Measurements from ENCODE around the gene PPFIA1. TPM values are rescaled to one million over a fixed set of nuclear protein-coding genes. Genes with fewer than 3 reads are reported as not detected.
"Not testable (repeated sequence)": the region's sequence is repeated elsewhere in the genome, so short reads cannot be mapped to it uniquely, and the experiment has no call there.

PPFIA1 gene
- total and polyA plus RNA-seq, 4 donors = 27.5 to 85.0 (median 43.5) TPM

DNA sequence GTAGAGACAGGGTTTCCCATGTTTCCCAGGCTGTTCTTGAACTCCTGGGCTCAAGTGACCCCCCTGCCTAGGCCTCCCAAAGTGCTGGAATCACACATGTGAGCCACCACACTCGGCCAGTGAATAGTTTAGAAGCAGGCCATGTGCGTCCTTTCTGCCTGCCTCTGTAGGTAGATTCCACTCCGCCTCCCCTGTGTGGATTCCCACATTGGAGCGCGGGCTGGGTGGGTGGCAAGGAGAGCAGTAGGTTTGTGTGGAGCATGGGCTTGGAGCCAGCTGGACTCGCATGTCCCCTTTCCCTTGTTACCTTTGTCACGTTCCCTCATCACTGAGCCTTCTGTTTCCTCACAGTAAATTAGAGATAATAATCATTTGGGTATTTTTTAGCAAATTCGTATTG, 21.7 kb downstream of the PPFIA1 start:
- no peak overlapping the region for H3K9ac ChIP-seq (ENCODE audit: insufficient read depth in 1 of 2, low read length in 2 of 2)
- no peaks in the 10 kb centered on the region for H3K27me3 ChIP-seq (ENCODE audit: control insufficient read depth in 3 of 3, insufficient read depth in 3 of 3, low read length in 2 of 3)
- ATAC-seq (ENCODE audit: insufficient read depth, low FRiP score) (no peak), DNase-seq (no peak)
- H3K9me3 ChIP-seq (ENCODE audit: control insufficient read depth in 4 of 4, insufficient read depth in 3 of 4, low read length in 3 of 4) = no peaks in the 10 kb centered on the region
- TF ChIP-seq, protein P1, sequence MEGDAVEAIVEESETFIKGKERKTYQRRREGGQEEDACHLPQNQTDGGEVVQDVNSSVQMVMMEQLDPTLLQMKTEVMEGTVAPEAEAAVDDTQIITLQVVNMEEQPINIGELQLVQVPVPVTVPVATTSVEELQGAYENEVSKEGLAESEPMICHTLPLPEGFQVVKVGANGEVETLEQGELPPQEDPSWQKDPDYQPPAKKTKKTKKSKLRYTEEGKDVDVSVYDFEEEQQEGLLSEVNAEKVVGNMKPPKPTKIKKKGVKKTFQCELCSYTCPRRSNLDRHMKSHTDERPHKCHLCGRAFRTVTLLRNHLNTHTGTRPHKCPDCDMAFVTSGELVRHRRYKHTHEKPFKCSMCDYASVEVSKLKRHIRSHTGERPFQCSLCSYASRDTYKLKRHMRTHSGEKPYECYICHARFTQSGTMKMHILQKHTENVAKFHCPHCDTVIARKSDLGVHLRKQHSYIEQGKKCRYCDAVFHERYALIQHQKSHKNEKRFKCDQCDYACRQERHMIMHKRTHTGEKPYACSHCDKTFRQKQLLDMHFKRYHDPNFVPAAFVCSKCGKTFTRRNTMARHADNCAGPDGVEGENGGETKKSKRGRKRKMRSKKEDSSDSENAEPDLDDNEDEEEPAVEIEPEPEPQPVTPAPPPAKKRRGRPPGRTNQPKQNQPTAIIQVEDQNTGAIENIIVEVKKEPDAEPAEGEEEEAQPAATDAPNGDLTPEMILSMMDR (IDR thresholded peaks at IDR 0.05; ENCODE audit: control extremely low read depth, extremely low read depth) = no peak
- H3K36me3 ChIP-seq (ENCODE audit: control insufficient read depth in 4 of 4, insufficient read depth in 4 of 4, low read length in 4 of 4) = peaks cover 2 to 18% (median 8%) of the 10 kb centered on the region in 4 donors
- no peak overlapping the region for H3K4me3 ChIP-seq
- no peak overlapping the region for H3K27ac ChIP-seq (ENCODE audit: low read depth in 1 of 2, low read length in 1 of 2)
- peaks cover 0 to 1% (median 0%) of the 10 kb centered on the region in 5 donors for H3K4me1 ChIP-seq (ENCODE audit: control insufficient read depth in 5 of 5, insufficient read depth in 5 of 5, low read length in 5 of 5)
- WGBS, 2 donors = 94 to 96% methylated on average over 8 of the region's 8 CpGs

DNA sequence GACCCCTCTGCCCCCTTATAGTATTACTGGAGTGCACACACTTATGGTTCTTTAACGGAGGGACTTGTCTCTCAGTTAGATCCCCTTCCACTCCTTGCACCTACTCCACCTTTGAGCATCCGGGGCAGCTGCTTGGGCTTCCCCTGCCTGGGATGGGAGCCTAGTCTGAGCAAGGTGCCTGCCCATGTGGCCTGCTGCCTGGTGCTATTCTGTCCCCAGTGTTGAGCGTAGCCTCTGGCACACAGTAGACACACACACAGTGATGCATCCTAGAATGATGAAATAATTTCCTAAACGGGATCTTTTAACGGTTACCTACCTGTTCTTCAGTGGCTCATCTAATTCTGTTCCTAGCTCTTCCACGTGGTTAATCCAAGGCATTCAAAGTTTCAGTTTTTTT, 22.4 kb downstream of the PPFIA1 start:
- ATAC-seq (ENCODE audit: insufficient read depth, low FRiP score) (no peak), DNase-seq (no peak)
- WGBS, 2 donors = 93 to 95% methylated on average over 6 of the region's 6 CpGs
- H3K9me3 ChIP-seq (ENCODE audit: control insufficient read depth in 4 of 4, insufficient read depth in 3 of 4, low read length in 3 of 4) = no peaks in the 10 kb centered on the region
- no peak overlapping the region for H3K9ac ChIP-seq (ENCODE audit: insufficient read depth in 1 of 2, low read length in 2 of 2)
- TF ChIP-seq, protein P1 (IDR thresholded peaks at IDR 0.05; ENCODE audit: control extremely low read depth, extremely low read depth) = no peak
- H3K36me3 ChIP-seq (ENCODE audit: control insufficient read depth in 4 of 4, insufficient read depth in 4 of 4, low read length in 4 of 4) = peaks cover 2 to 22% (median 6%) of the 10 kb centered on the region in 4 donors
- no peak overlapping the region for H3K4me3 ChIP-seq
- no peak overlapping the region for H3K27ac ChIP-seq (ENCODE audit: low read depth in 1 of 2, low read length in 1 of 2)
- H3K27me3 ChIP-seq (ENCODE audit: control insufficient read depth in 3 of 3, insufficient read depth in 3 of 3, low read length in 2 of 3) = no peaks in the 10 kb centered on the region
- peaks cover 0 to 1% (median 0%) of the 10 kb centered on the region in 5 donors for H3K4me1 ChIP-seq (ENCODE audit: control insufficient read depth in 5 of 5, insufficient read depth in 5 of 5, low read length in 5 of 5)

DNA sequence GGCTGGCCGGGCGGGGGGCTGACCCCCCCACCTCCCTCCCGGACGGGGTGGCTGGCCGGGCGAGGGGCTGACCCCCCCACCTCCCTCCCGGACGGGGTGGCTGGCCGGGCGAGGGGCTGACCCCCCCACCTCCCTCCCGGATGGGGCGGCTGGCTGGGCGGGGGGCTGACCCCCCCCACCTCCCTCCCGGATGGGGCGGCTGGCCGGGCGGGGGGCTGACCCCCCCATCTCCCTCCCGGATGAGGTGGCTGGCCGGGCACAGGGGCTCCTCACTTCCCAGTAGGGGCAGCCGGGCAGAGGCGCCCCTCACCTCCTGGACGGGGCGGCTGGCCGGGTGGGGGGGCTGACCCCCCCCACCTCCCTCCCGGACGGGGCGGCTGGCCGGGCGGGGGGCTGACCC, 24.7 kb downstream of the PPFIA1 start:
- not testable (repeated sequence) for H3K9me3 ChIP-seq (ENCODE audit: control insufficient read depth in 4 of 4, insufficient read depth in 3 of 4, low read length in 3 of 4); H3K27me3 ChIP-seq (ENCODE audit: control insufficient read depth in 3 of 3, insufficient read depth in 3 of 3, low read length in 2 of 3); H3K9ac ChIP-seq (ENCODE audit: insufficient read depth in 1 of 2, low read length in 2 of 2); H3K27ac ChIP-seq (ENCODE audit: low read depth in 1 of 2, low read length in 1 of 2); H3K4me3 ChIP-seq; DNase-seq; H3K4me1 ChIP-seq (ENCODE audit: control insufficient read depth in 5 of 5, insufficient read depth in 5 of 5, low read length in 5 of 5); ATAC-seq (ENCODE audit: insufficient read depth, low FRiP score)
- 94 to 98% methylated on average over 8 to 29 of the region's 29 CpGs for WGBS, 2 donors
- peaks cover 0 to 22% (median 6%) of the 10 kb centered on the region in 4 donors for H3K36me3 ChIP-seq (ENCODE audit: control insufficient read depth in 4 of 4, insufficient read depth in 4 of 4, low read length in 4 of 4)

DNA sequence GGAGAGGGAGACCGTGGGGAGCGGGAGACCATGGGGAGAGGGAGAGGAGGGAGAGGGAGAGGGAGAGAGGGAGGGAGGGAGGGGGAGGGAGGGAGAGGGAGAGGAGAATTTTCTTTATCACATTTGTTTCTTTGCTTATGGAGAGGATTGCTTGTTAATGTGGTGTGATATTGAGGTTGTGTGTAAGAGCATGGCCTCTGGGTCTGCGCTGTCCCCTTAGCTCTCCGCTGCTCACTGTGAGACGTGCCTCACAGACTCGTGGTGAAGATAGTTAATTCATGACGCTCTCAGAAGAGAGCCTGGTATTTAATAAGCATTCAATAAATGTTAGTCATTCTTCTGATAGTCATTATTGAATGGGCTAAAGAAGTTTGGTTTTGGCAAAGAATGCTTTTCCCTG, 26.2 kb downstream of the PPFIA1 start:
- H3K4me1 ChIP-seq (ENCODE audit: control insufficient read depth in 5 of 5, insufficient read depth in 5 of 5, low read length in 5 of 5) = peaks cover 0 to 2% (median 0%) of the 10 kb centered on the region in 5 donors
- H3K36me3 ChIP-seq (ENCODE audit: control insufficient read depth in 4 of 4, insufficient read depth in 4 of 4, low read length in 4 of 4) = peaks cover 0 to 22% (median 6%) of the 10 kb centered on the region in 4 donors
- no peak for ATAC-seq (ENCODE audit: insufficient read depth, low FRiP score)
- TF ChIP-seq, protein P1 (IDR thresholded peaks at IDR 0.05; ENCODE audit: control extremely low read depth, extremely low read depth) = no peak
- H3K9ac ChIP-seq (ENCODE audit: insufficient read depth in 1 of 2, low read length in 2 of 2) = no peak overlapping the region
- no peak overlapping the region for H3K4me3 ChIP-seq
- no peak for DNase-seq
- H3K27me3 ChIP-seq (ENCODE audit: control insufficient read depth in 3 of 3, insufficient read depth in 3 of 3, low read length in 2 of 3) = no peaks in the 10 kb centered on the region
- H3K27ac ChIP-seq (ENCODE audit: low read depth in 1 of 2, low read length in 1 of 2) = no peak overlapping the region
- 84 to 96% methylated on average over 7 of the region's 7 CpGs for WGBS, 2 donors
- no peaks in the 10 kb centered on the region for H3K9me3 ChIP-seq (ENCODE audit: control insufficient read depth in 4 of 4, insufficient read depth in 3 of 4, low read length in 3 of 4)

All from lung (tissue), 12 donors.